ENCODE results near the gene HSD17B8.
"Not testable (repeated sequence)": the region's sequence is repeated elsewhere in the genome, so short reads cannot be mapped to it uniquely, and the experiment has no call there.

The HSD17B8 gene

GRCh38 chr6:33217246-33217645 lies 12.8 kb downstream of the HSD17B8 start:
- ATAC-seq (ENCODE audit: insufficient read depth, low read depth) (no peak), DNase-seq (no peak)
- H3K4me1 ChIP-seq (ENCODE audit: insufficient read depth, low read length) = peaks cover 12% of the 10 kb centered on the region
- H3K79me2 ChIP-seq (ENCODE audit: insufficient read depth, low read length) = no peaks in the 10 kb centered on the region
- TF ChIP-seq EZH2 (IDR thresholded peaks at IDR 0.05; ENCODE audit: borderline replicate concordance, low read depth, low read length, severe bottlenecking) = no peak
- TF ChIP-seq, protein P1, sequence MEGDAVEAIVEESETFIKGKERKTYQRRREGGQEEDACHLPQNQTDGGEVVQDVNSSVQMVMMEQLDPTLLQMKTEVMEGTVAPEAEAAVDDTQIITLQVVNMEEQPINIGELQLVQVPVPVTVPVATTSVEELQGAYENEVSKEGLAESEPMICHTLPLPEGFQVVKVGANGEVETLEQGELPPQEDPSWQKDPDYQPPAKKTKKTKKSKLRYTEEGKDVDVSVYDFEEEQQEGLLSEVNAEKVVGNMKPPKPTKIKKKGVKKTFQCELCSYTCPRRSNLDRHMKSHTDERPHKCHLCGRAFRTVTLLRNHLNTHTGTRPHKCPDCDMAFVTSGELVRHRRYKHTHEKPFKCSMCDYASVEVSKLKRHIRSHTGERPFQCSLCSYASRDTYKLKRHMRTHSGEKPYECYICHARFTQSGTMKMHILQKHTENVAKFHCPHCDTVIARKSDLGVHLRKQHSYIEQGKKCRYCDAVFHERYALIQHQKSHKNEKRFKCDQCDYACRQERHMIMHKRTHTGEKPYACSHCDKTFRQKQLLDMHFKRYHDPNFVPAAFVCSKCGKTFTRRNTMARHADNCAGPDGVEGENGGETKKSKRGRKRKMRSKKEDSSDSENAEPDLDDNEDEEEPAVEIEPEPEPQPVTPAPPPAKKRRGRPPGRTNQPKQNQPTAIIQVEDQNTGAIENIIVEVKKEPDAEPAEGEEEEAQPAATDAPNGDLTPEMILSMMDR (IDR thresholded peaks at IDR 0.05; ENCODE audit: borderline replicate concordance, extremely low read depth, low read length, poor library complexity, severe bottlenecking) = no peak
- no peak overlapping the region for H3K9ac ChIP-seq (ENCODE audit: low read depth, low read length)
- no peak overlapping the region for H2AFZ ChIP-seq (ENCODE audit: low read depth, low read length)
- no peaks in the 10 kb centered on the region for H3K36me3 ChIP-seq (ENCODE audit: insufficient read depth, low read length)
- H3K4me3 ChIP-seq (ENCODE audit: low read depth in 1 of 2, low read length in 2 of 2) = no peak overlapping the region
- H4K20me1 ChIP-seq (ENCODE audit: insufficient read depth, low read length) = peaks cover 4% of the 10 kb centered on the region; the same call in 1 of the 2 replicates
- no peak overlapping the region for H3K4me2 ChIP-seq (ENCODE audit: insufficient read depth, low read length)
- no peaks in the 10 kb centered on the region for H3K9me3 ChIP-seq (ENCODE audit: insufficient read depth, low read length, severe bottlenecking)
- H3K27me3 ChIP-seq (ENCODE audit: insufficient read depth, low read length, poor library complexity) = peaks cover 34% of the 10 kb centered on the region
- H3K27ac ChIP-seq (ENCODE audit: low read length) = no peak overlapping the region

DNA sequence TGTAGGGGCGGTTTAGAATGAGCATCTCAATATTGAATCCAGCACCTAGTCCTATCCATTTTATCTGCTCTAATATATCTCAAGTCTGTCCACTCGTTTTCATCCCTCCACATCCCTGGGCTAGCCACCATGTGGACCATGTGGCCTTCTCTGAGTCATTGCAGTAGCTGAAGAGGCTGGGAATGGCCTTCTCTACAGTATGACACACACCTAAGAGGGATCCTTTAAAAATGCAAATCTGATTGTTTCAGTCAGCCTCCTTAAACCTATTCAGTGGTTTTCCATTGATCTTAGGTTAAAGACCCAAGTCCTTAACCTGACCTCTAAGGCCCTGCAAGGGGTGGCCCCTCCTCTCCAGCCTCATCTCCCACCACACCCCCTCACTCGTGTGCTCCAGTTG lies 13.2 kb downstream of the HSD17B8 start:
- Histone ChIP-seq H3K4me2 (ENCODE audit: insufficient read depth, low read length) (no peak overlapping the region), H3K36me3 (ENCODE audit: insufficient read depth, low read length) (no peaks in the 10 kb centered on the region), H2AFZ (ENCODE audit: low read depth, low read length) (no peak overlapping the region), H3K27ac (ENCODE audit: low read length) (no peak overlapping the region), H3K27me3 (ENCODE audit: insufficient read depth, low read length, poor library complexity) (peaks cover 31% of the 10 kb centered on the region), H3K4me3 (ENCODE audit: low read depth in 1 of 2, low read length in 2 of 2) (no peak overlapping the region), H3K79me2 (ENCODE audit: insufficient read depth, low read length) (no peaks in the 10 kb centered on the region), H3K9me3 (ENCODE audit: insufficient read depth, low read length, severe bottlenecking) (no peaks in the 10 kb centered on the region), H3K4me1 (ENCODE audit: insufficient read depth, low read length) (peaks cover 12% of the 10 kb centered on the region), H3K9ac (ENCODE audit: low read depth, low read length) (no peak overlapping the region), H4K20me1 (ENCODE audit: insufficient read depth, low read length) (peaks cover 3% of the 10 kb centered on the region; the same call in 1 of the 2 replicates)
- DNase-seq (no peak), ATAC-seq (ENCODE audit: insufficient read depth, low read depth) (no peak)
- no peak for TF ChIP-seq EZH2 (IDR thresholded peaks at IDR 0.05; ENCODE audit: borderline replicate concordance, low read depth, low read length, severe bottlenecking)
- TF ChIP-seq, protein P1 (IDR thresholded peaks at IDR 0.05; ENCODE audit: borderline replicate concordance, extremely low read depth, low read length, poor library complexity, severe bottlenecking) = no peak

GRCh38 chr6:33226503-33227120 lies 22.2 kb downstream of the HSD17B8 start:
- H3K9ac ChIP-seq (ENCODE audit: low read depth, low read length); H3K79me2 ChIP-seq (ENCODE audit: insufficient read depth, low read length); H3K27ac ChIP-seq (ENCODE audit: low read length); H3K36me3 ChIP-seq (ENCODE audit: insufficient read depth, low read length); H3K9me3 ChIP-seq (ENCODE audit: insufficient read depth, low read length, severe bottlenecking); H4K20me1 ChIP-seq (ENCODE audit: insufficient read depth, low read length); H3K4me2 ChIP-seq (ENCODE audit: insufficient read depth, low read length); ATAC-seq (ENCODE audit: insufficient read depth, low read depth); H3K4me3 ChIP-seq (ENCODE audit: low read depth in 1 of 2, low read length in 2 of 2); H3K4me1 ChIP-seq (ENCODE audit: insufficient read depth, low read length); DNase-seq; H2AFZ ChIP-seq (ENCODE audit: low read depth, low read length); H3K27me3 ChIP-seq (ENCODE audit: insufficient read depth, low read length, poor library complexity): not testable (repeated sequence)

DNA sequence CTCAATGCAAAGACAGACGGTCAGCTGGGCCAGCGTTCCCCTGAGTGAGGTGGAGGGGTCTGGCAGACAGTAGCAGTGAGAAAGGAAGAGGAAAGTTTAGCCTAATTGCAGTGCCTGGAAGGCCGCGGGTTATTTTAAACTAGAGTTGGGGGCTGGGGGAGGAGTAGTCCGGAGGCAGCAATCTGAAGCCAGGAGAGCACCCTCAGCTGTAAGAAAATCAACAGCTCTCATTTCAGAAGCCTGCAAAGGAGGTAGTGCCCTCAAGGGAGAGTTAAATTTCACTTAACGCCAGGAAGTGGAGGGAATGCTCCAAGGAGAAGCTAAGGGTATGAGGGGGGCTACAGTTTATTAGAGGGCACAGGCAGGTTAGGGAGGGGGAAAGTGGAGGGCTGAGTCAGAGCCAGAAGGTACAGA lies 30.8 kb downstream of the HSD17B8 start:
- Histone ChIP-seq H3K79me2 (ENCODE audit: insufficient read depth, low read length) (no peaks in the 10 kb centered on the region), H3K27ac (ENCODE audit: low read length) (no peak overlapping the region), H3K4me1 (ENCODE audit: insufficient read depth, low read length) (no peaks in the 10 kb centered on the region), H3K27me3 (ENCODE audit: insufficient read depth, low read length, poor library complexity) (peaks cover 25% of the 10 kb centered on the region), H3K9ac (ENCODE audit: low read depth, low read length) (no peak overlapping the region), H2AFZ (ENCODE audit: low read depth, low read length) (no peak overlapping the region), H3K4me2 (ENCODE audit: insufficient read depth, low read length) (no peak overlapping the region), H4K20me1 (ENCODE audit: insufficient read depth, low read length) (no peaks in the 10 kb centered on the region), H3K36me3 (ENCODE audit: insufficient read depth, low read length) (no peaks in the 10 kb centered on the region), H3K4me3 (ENCODE audit: low read depth in 1 of 2, low read length in 2 of 2) (no peak overlapping the region), H3K9me3 (ENCODE audit: insufficient read depth, low read length, severe bottlenecking) (no peaks in the 10 kb centered on the region)
- ATAC-seq (ENCODE audit: insufficient read depth, low read depth) (no peak), DNase-seq (no peak)
- TF ChIP-seq, protein P1 (IDR thresholded peaks at IDR 0.05; ENCODE audit: borderline replicate concordance, extremely low read depth, low read length, poor library complexity, severe bottlenecking) = no peak
- no peak for TF ChIP-seq EZH2 (IDR thresholded peaks at IDR 0.05; ENCODE audit: borderline replicate concordance, low read depth, low read length, severe bottlenecking)

Measured in DND-41 (cell line).